Liver (tissue), 9 donors: ENCODE data around the gene KIF1A. TPM values are rescaled to one million over a fixed set of nuclear protein-coding genes. Genes with fewer than 3 reads are reported as not detected.

Source experiments
- DNase-seq: peaks from one replicate; pipeline ENCODE4 v3.0.0-alpha.2; 2017; ENCODE audit warnings: low spot score
- H3K27ac ChIP-seq, 2 donors: one replicate each; pipeline ENCODE4 v1.7.0; 2013; ENCODE audit warnings: inconsistent platforms in 2 of 2, low read length in 2 of 2, control low read depth in 1 of 2, low read depth in 1 of 2, mild to moderate bottlenecking in 1 of 2
- H3K27me3 ChIP-seq, 4 donors: one replicate each; pipeline versions ENCODE4 v1.6.1 to v1.7.0; 2013; ENCODE audit warnings: low read length in 3 of 4, inconsistent platforms in 1 of 4, mild to moderate bottlenecking in 1 of 4, moderate library complexity in 1 of 4; ENCODE audit not compliant: control insufficient read depth in 4 of 4, insufficient read depth in 4 of 4
- H3K36me3 ChIP-seq, 4 donors: one replicate each; pipeline versions ENCODE4 v1.6.1 to v1.7.0; 2013; ENCODE audit warnings: low read length in 3 of 4, mild to moderate bottlenecking in 3 of 4, low read depth in 1 of 4, moderate library complexity in 1 of 4; ENCODE audit not compliant: control insufficient read depth in 4 of 4, insufficient read depth in 3 of 4
- H3K4me1 ChIP-seq, 4 donors: one replicate each; pipeline versions ENCODE4 v1.6.1 to v1.7.0; 2013; ENCODE audit warnings: low read length in 3 of 4, mild to moderate bottlenecking in 3 of 4, moderate library complexity in 1 of 4; ENCODE audit not compliant: control insufficient read depth in 4 of 4, insufficient read depth in 4 of 4
- H3K4me3 ChIP-seq, 3 donors: one replicate each; pipeline versions ENCODE4 v1.6.1 to v1.7.0; 2013; ENCODE audit warnings: low read length in 3 of 3, control low read depth in 1 of 3, low read depth in 1 of 3, mild to moderate bottlenecking in 1 of 3
- H3K9ac ChIP-seq, 2 donors: one replicate each; pipeline ENCODE4 v1.7.0; 2013; ENCODE audit warnings: low read length in 2 of 2, mild to moderate bottlenecking in 2 of 2, moderate library complexity in 2 of 2, control low read depth in 1 of 2, low read depth in 1 of 2
- H3K9me3 ChIP-seq, 4 donors: one replicate each; pipeline versions ENCODE4 v1.6.1 to v1.7.0; 2013; ENCODE audit warnings: low read length in 3 of 4; ENCODE audit not compliant: control insufficient read depth in 4 of 4
- ATF3 ChIP-seq: IDR thresholded peaks from 2 replicates; pipeline ENCODE4 v1.6.1; 2016; ENCODE audit warnings: antibody characterized with exemption
- CTCF ChIP-seq: fragments of 150-350 bp; IDR thresholded peaks from 2 replicates; pipeline ENCODE4 v1.5.1; 2017; ENCODE audit warnings: improper control_type of control experiment, low read depth, low read length; ENCODE audit not compliant: missing input control
- EGR1 ChIP-seq, 2 donors: IDR thresholded peaks; 2 replicates each; pipeline ENCODE4 v1.6.1; 2016 to 2018; ENCODE audit warnings: antibody characterized with exemption in 2 of 2, low read depth in 2 of 2
- FOXA1 ChIP-seq: IDR thresholded peaks from 2 replicates; pipeline ENCODE4 v1.6.1; 2016; ENCODE audit warnings: antibody characterized with exemption
- FOXA2 ChIP-seq: IDR thresholded peaks from 2 replicates; pipeline ENCODE4 v1.6.1; 2016; ENCODE audit warnings: antibody characterized with exemption
- GABPA ChIP-seq, 2 donors: IDR thresholded peaks in 1 of 2; conservative IDR thresholded peaks in 1 of 2; 2 replicates each; pipeline ENCODE4 v1.6.1; 2016; ENCODE audit warnings: antibody characterized with exemption in 2 of 2, mild to moderate bottlenecking in 1 of 2, moderate library complexity in 1 of 2
- HNF4A ChIP-seq, 2 donors: conservative IDR thresholded peaks; 2 replicates each; pipeline ENCODE4 v1.6.1; 2016; ENCODE audit warnings: antibody characterized with exemption in 2 of 2, mild to moderate bottlenecking in 2 of 2
- HNF4G ChIP-seq: IDR thresholded peaks from 2 replicates; pipeline ENCODE4 v1.6.1; 2016; ENCODE audit warnings: antibody characterized with exemption
- MAX ChIP-seq: IDR thresholded peaks from 2 replicates; pipeline ENCODE4 v1.6.1; 2016; ENCODE audit warnings: antibody characterized with exemption
- NR2F2 ChIP-seq: IDR thresholded peaks from 2 replicates; pipeline ENCODE4 v1.6.1; 2016; ENCODE audit warnings: antibody characterized with exemption
- RAD21 ChIP-seq, 2 donors: IDR thresholded peaks; 2 replicates each; pipeline ENCODE4 v1.6.1; 2016; ENCODE audit warnings: antibody characterized with exemption in 2 of 2, mild to moderate bottlenecking in 2 of 2
- REST ChIP-seq: IDR thresholded peaks from 2 replicates; pipeline ENCODE4 v1.6.1; 2016; ENCODE audit warnings: antibody characterized with exemption, mild to moderate bottlenecking
- RXRA ChIP-seq, 2 donors: IDR thresholded peaks; 2 replicates each; pipeline ENCODE4 v1.6.1; 2017 to 2018; ENCODE audit warnings: antibody characterized with exemption in 2 of 2, mild to moderate bottlenecking in 1 of 2
- SP1 ChIP-seq: IDR thresholded peaks from 2 replicates; pipeline ENCODE4 v1.6.1; 2018; ENCODE audit warnings: antibody characterized with exemption, mild to moderate bottlenecking
- TAF1 ChIP-seq: conservative IDR thresholded peaks from 2 replicates; pipeline ENCODE4 v1.6.1; 2016; ENCODE audit warnings: antibody characterized with exemption, mild to moderate bottlenecking
- YY1 ChIP-seq: IDR thresholded peaks from 2 replicates; pipeline ENCODE4 v1.6.1; 2016; ENCODE audit warnings: antibody characterized with exemption, mild to moderate bottlenecking
- ZBTB33 ChIP-seq: IDR thresholded peaks from 2 replicates; pipeline ENCODE4 v1.6.1; 2016; ENCODE audit warnings: antibody characterized with exemption
- WGBS: extraction: QIAGEN DNeasy Blood & Tissue Kit; methylation state at CpG from one replicate; pipeline ENCODE4 v1.1.7; 2013; 5-methylcytosine and 5-hydroxymethylcytosine counted together
- polyA plus RNA-seq, 2 donors: library from polyadenylated mRNA; stranded (reverse) in 1 of 2; unstranded in 1 of 2; fragments of 200-250 nt in 1 of 2; fragments of >200 nt in 1 of 2; fragmentation: Nextera tagmentation in 1 of 2; extraction: Ambion mirVana in 1 of 2; gene quantifications; one replicate each; pipeline versions ENCODE4 v1.2.1 to v1.2.3, GENCODE V29; 2013 to 2015
- total RNA-seq, 2 donors: library from RNA; depleted of rRNA; stranded (reverse); fragments of >200 nt; gene quantifications; one replicate each; pipeline ENCODE4 v1.2.3, GENCODE V29; 2014
- donor health status: healthy.
- donor health status: healthy.
- donor health status: healthy.
- donor health status: healthy.
- donor health status: healthy.

KIF1A gene
- total and polyA plus RNA-seq, 4 donors: 0.03 to 0.21 (median 0.11) TPM

GRCh38 chr2:240707821-240708220 lies 112.2 kb downstream of the KIF1A start (continued):
- TF ChIP-seq RAD21 (IDR thresholded peaks at IDR 0.05): no peak
- TF ChIP-seq FOXA1: no peak
- no peak for TF ChIP-seq EGR1 (IDR thresholded peaks at IDR 0.05; ENCODE audit: low read depth in 2 of 2)
- no peak for TF ChIP-seq ATF3
- no peak for TF ChIP-seq HNF4G
- no peak for TF ChIP-seq FOXA2

GRCh38 chr2:240707043-240707756 lies 112.8 kb downstream of the KIF1A start:
- H3K27me3 ChIP-seq: peaks cover 0 to 3% (median 0%) of the 10 kb centered on the region in 4 donors
- H3K27ac ChIP-seq: no peak overlapping the region
- H3K4me1 ChIP-seq: no peaks in the 10 kb centered on the region
- TF ChIP-seq TAF1: no peak
- no peak for TF ChIP-seq CTCF
- no peak for TF ChIP-seq FOXA2
- no peak for TF ChIP-seq YY1
- TF ChIP-seq EGR1 (IDR thresholded peaks at IDR 0.05; ENCODE audit: low read depth in 2 of 2): no peak
- TF ChIP-seq ZBTB33: no peak
- no peak for TF ChIP-seq HNF4A (conservative IDR thresholded peaks at IDR 0.05)
- TF ChIP-seq SP1: no peak
- TF ChIP-seq ATF3: no peak
- TF ChIP-seq NR2F2: no peak
- TF ChIP-seq MAX: no peak
- no peak for TF ChIP-seq HNF4G
- TF ChIP-seq RXRA (IDR thresholded peaks at IDR 0.05): no peak
- TF ChIP-seq REST: no peak
- no peak for TF ChIP-seq GABPA (IDR thresholded peaks at IDR 0.05 in 1 of 2, conservative IDR thresholded peaks at IDR 0.05 in 1 of 2)
- no peak for TF ChIP-seq FOXA1
- no peak overlapping the region for H3K4me3 ChIP-seq
- H3K36me3 ChIP-seq: no peaks in the 10 kb centered on the region
- no peaks in the 10 kb centered on the region for H3K9me3 ChIP-seq
- whole genome bisulfite sequencing: 72% methylated on average over 15 of the region's 15 CpGs
- no peak overlapping the region for H3K9ac ChIP-seq
- no peak for DNase-seq
